SK-N-SH (cell line): ENCODE data around the gene CKM. TPM values are rescaled to one million over a fixed set of nuclear protein-coding genes. Genes with fewer than 3 reads are reported as not detected.

Experiments
- CTCF ChIA-PET: fragments of 300-600, 350-600 bp; formaldehyde crosslinking; extraction: SDS; loops from one replicate; lab custom pipeline; 2021; lab: Yijun Ruan, JAX
- POLR2A ChIA-PET: fragments of 350-600 bp; sonication (Branson Sonifier 250); formaldehyde crosslinking; extraction: SDS; loops from one replicate; lab custom pipeline; 2020; ENCODE audit warnings: antibody characterized with exemption, inconsistent platforms; lab: Yijun Ruan, JAX
- DNase-seq: peaks from one replicate; pipeline ENCODE4 v3.0.0; 2012
- H2AFZ ChIP-seq: fragments of 200-600 bp; sonication (generic); 2 replicates; pipeline ENCODE4 v1.8.1; 2016; ENCODE audit warnings: antibody characterized with exemption, mild to moderate bottlenecking, low read depth
- H3F3A ChIP-seq: fragments of 200-600 bp; sonication (generic); replicated peaks from 2 replicates; pipeline ENCODE3; 2016; ENCODE audit warnings: antibody characterized with exemption, mild to moderate bottlenecking; ENCODE audit not compliant: insufficient read depth
- H3K27ac ChIP-seq, 2 experiments: fragments of 200-500 bp in 1 of 2; fragments of 200-600 bp in 1 of 2; sonication (Bioruptor generic) in 1 of 2; sonication (generic), shearing (Covaris generic) in 1 of 2; 2 replicates each; pipeline versions ENCODE4 v1.5.1 to v1.6.1; 2014 to 2016; ENCODE audit warnings: low read depth in 2 of 2, inconsistent platforms in 1 of 2, low read length in 1 of 2, mild to moderate bottlenecking in 1 of 2, mixed read lengths in 1 of 2
- H3K27me3 ChIP-seq: fragments of 200-600 bp; sonication (generic), shearing (Covaris generic); 2 replicates; pipeline ENCODE4 v1.6.1; 2016; ENCODE audit warnings: mixed run types; ENCODE audit not compliant: insufficient read depth
- H3K36me3 ChIP-seq, 2 experiments: fragments of 200-500 bp in 1 of 2; fragments of 200-600 bp in 1 of 2; sonication (Bioruptor generic) in 1 of 2; sonication (generic) in 1 of 2; replicated peaks in 1 of 2; 2 replicates each; pipeline versions ENCODE3 to v1.5.1; 2014 to 2016; ENCODE audit warnings: low read length in 1 of 2, mild to moderate bottlenecking in 1 of 2; ENCODE audit not compliant: insufficient read depth in 2 of 2, control insufficient read depth in 1 of 2
- H3K4me1 ChIP-seq, 2 experiments: fragments of 200-500 bp in 1 of 2; fragments of 200-600 bp in 1 of 2; sonication (Bioruptor generic) in 1 of 2; sonication (generic), shearing (Covaris generic) in 1 of 2; 2 replicates each; pipeline versions ENCODE4 v1.5.1 to v1.6.1; 2014 to 2016; ENCODE audit warnings: low read depth in 1 of 2, low read length in 1 of 2, mixed run types in 1 of 2; ENCODE audit not compliant: insufficient read depth in 2 of 2, control insufficient read depth in 1 of 2
- H3K4me2 ChIP-seq: fragments of 200-600 bp; sonication (generic), shearing (Covaris generic); 2 replicates; pipeline ENCODE4 v1.6.1; 2017; ENCODE audit warnings: mixed run types
- H3K4me3 ChIP-seq, 2 experiments: fragments of 200-500 bp in 1 of 2; fragments of 200-600 bp in 1 of 2; sonication (Bioruptor generic) in 1 of 2; sonication (generic), shearing (Covaris generic) in 1 of 2; 2 replicates each; pipeline versions ENCODE4 v1.5.1 to v1.8.1; 2014 to 2016; ENCODE audit warnings: low read depth in 2 of 2, inconsistent platforms in 1 of 2, low read length in 1 of 2, mild to moderate bottlenecking in 1 of 2, mixed read lengths in 1 of 2, moderate library complexity in 1 of 2
- H3K79me2 ChIP-seq: fragments of 200-600 bp; sonication (generic); 2 replicates; pipeline ENCODE4 v1.8.1; 2017; ENCODE audit warnings: mild to moderate bottlenecking; ENCODE audit not compliant: insufficient read depth
- H3K9ac ChIP-seq: fragments of 200-600 bp; sonication (generic); 2 replicates; pipeline ENCODE4 v1.6.1; 2017; ENCODE audit warnings: mixed run types
- H3K9me2 ChIP-seq: fragments of 200-600 bp; sonication (generic); 2 replicates; pipeline ENCODE4 v1.6.1; 2017; ENCODE audit warnings: mixed run types
- H3K9me3 ChIP-seq: fragments of 200-600 bp; sonication (generic); 2 replicates; pipeline ENCODE4 v1.6.1; 2017; ENCODE audit warnings: mixed run types, mild to moderate bottlenecking, moderate library complexity
- H4K20me1 ChIP-seq: fragments of 200-600 bp; sonication (generic); 2 replicates; pipeline ENCODE4 v1.6.1; 2017; ENCODE audit warnings: mild to moderate bottlenecking, mixed run types; ENCODE audit not compliant: insufficient read depth
- CHD2 ChIP-seq: fragments of 150-350 bp; IDR thresholded peaks from 2 replicates; pipeline ENCODE4 v1.6.1; 2018; ENCODE audit warnings: low read length; ENCODE audit not compliant: partially characterized antibody
- CTCF ChIP-seq: fragments of 200-600 bp; sonication (generic); IDR thresholded peaks from 2 replicates; pipeline ENCODE4 v1.6.1; 2017; ENCODE audit warnings: antibody characterized with exemption, mild to moderate bottlenecking, moderate library complexity
- ELF1 ChIP-seq: IDR thresholded peaks from 2 replicates; pipeline ENCODE4 v1.4.0; 2012
- EZH2phosphoT487 ChIP-seq: fragments of 200-600 bp; sonication (generic); IDR thresholded peaks from 2 replicates; pipeline ENCODE4 v1.6.1; 2017; ENCODE audit warnings: low read depth, mixed run types, mild to moderate bottlenecking, antibody characterized with exemption, moderate library complexity, borderline replicate concordance
- FOXJ3 ChIP-seq: sonication (generic); formaldehyde crosslinking; IDR thresholded peaks from 2 replicates; pipeline ENCODE4 v1.5.1; 2020; ENCODE audit warnings: mild to moderate bottlenecking, missing genetic modification reagents
- GABPA ChIP-seq: IDR thresholded peaks from 2 replicates; pipeline ENCODE4 v1.4.0; 2012; ENCODE audit warnings: low read depth, mild to moderate bottlenecking
- GATA2 ChIP-seq: sonication (generic); formaldehyde crosslinking; IDR thresholded peaks from 2 replicates; pipeline ENCODE4 v1.5.0; 2020; ENCODE audit warnings: mild to moderate bottlenecking, missing genetic modification reagents
- MAX ChIP-seq: IDR thresholded peaks from 2 replicates; pipeline ENCODE4 v1.4.0; 2012; ENCODE audit warnings: low read depth
- NFIC ChIP-seq: IDR thresholded peaks from 2 replicates; pipeline ENCODE4 v1.4.0; 2012; ENCODE audit warnings: borderline replicate concordance
- NRF1 ChIP-seq: IDR thresholded peaks from 2 replicates; pipeline ENCODE4 v1.6.1; 2012; ENCODE audit warnings: low read depth, mild to moderate bottlenecking, low read length
- RAD21 ChIP-seq: IDR thresholded peaks from 2 replicates; pipeline ENCODE4 v1.6.1; 2012; ENCODE audit warnings: mild to moderate bottlenecking, low read length
- RCOR1 ChIP-seq: fragments of 150-350 bp; IDR thresholded peaks from 2 replicates; pipeline ENCODE4 v1.6.1; 2017; ENCODE audit warnings: antibody characterized with exemption, low read length
- RFX5 ChIP-seq: IDR thresholded peaks from 2 replicates; pipeline ENCODE4 v1.6.1; 2012; ENCODE audit warnings: mild to moderate bottlenecking, improper control_type of control experiment, low read length
- TAF1 ChIP-seq: IDR thresholded peaks from 2 replicates; pipeline ENCODE4 v1.6.1; 2012; ENCODE audit warnings: low read depth, mild to moderate bottlenecking, low read length, moderate library complexity, borderline replicate concordance
- TEAD4 ChIP-seq: IDR thresholded peaks from 2 replicates; pipeline ENCODE4 v1.4.0; 2012; ENCODE audit warnings: mild to moderate bottlenecking, borderline replicate concordance; ENCODE audit not compliant: insufficient read depth
- USF2 ChIP-seq: fragments of 150-350 bp; IDR thresholded peaks from 2 replicates; pipeline ENCODE4 v1.6.1; 2017; ENCODE audit warnings: antibody characterized with exemption, low read length, low read depth, borderline replicate concordance
- YY1 ChIP-seq: IDR thresholded peaks from 2 replicates; pipeline ENCODE4 v1.4.0; 2012; ENCODE audit warnings: low read depth, mild to moderate bottlenecking
- ZBTB33 ChIP-seq: IDR thresholded peaks from 2 replicates; pipeline ENCODE4 v1.4.0; 2012; ENCODE audit warnings: low read depth, borderline replicate concordance
- WGBS: methylation state at CpG from one replicate; pipeline ENCODE4 v1.1.6; 2017; ENCODE audit warnings: low lambda C conversion rate; 5-methylcytosine and 5-hydroxymethylcytosine counted together
- polyA plus RNA-seq, 3 experiments: library from polyadenylated mRNA; depleted of rRNA; stranded (reverse); fragments of >200 nt; gene quantifications; 2 replicates each; pipeline ENCODE4 v1.2.3, GENCODE V29; 2012

The CKM gene
- polyA plus RNA-seq, 1 of the 3 experiments (the other 2 are of a cell fraction): 0.05 TPM

- H3K9ac ChIP-seq: no peak overlapping the region
- H4K20me1 ChIP-seq: no peaks in the 10 kb centered on the region
- ChIA-PET CTCF (no interaction called here), POLR2A (no interaction called here)
- WGBS: 97% methylated on average over 10 of the region's 18 CpGs
- no peaks in the 10 kb centered on the region for H3K9me3 ChIP-seq
- no peak overlapping the region for H2AFZ ChIP-seq
- H3K79me2 ChIP-seq: no peaks in the 10 kb centered on the region
- H3K27ac ChIP-seq: no peak overlapping the region
- H3F3A ChIP-seq: peaks cover 5% of the 10 kb centered on the region
- H3K4me3 ChIP-seq: no peak overlapping the region
- no peaks in the 10 kb centered on the region for H3K27me3 ChIP-seq
- H3K4me2 ChIP-seq: no peak overlapping the region
- no peaks in the 10 kb centered on the region for H3K9me2 ChIP-seq
- DNase-seq: no peak
- peaks cover 0 to 19% of the 10 kb centered on the region in 2 experiments for H3K36me3 ChIP-seq
- H3K4me1 ChIP-seq: no peaks in the 10 kb centered on the region
- TF ChIP-seq CHD2: no peak
- no peak for TF ChIP-seq RAD21
- no peak for TF ChIP-seq GATA2 (CRISPR knock-in tag)
- no peak for TF ChIP-seq ELF1
- TF ChIP-seq EZH2phosphoT487: no peak
- TF ChIP-seq NRF1: no peak
- no peak for TF ChIP-seq ZBTB33
- TF ChIP-seq FOXJ3 (CRISPR knock-in tag): no peak
- TF ChIP-seq NFIC: no peak
- TF ChIP-seq MAX: no peak
- no peak for TF ChIP-seq YY1
- no peak for TF ChIP-seq RFX5
- no peak for TF ChIP-seq TEAD4
These were observed 25.0 kb downstream of the CKM start for GRCh38 chr19:45297674-45298073.

- TF ChIP-seq MAX (no peak), CTCF (no peak), USF2 (no peak), NFIC (no peak), RCOR1 (no peak), TAF1 (no peak), GABPA (no peak)
- H3F3A ChIP-seq: peaks cover 5% of the 10 kb centered on the region
- no peak overlapping the region for H3K9ac ChIP-seq
- H3K9me3 ChIP-seq: no peaks in the 10 kb centered on the region
- DNase-seq: no peak
- H3K4me2 ChIP-seq: no peak overlapping the region
- no peaks in the 10 kb centered on the region for H3K9me2 ChIP-seq
- H3K27me3 ChIP-seq: no peaks in the 10 kb centered on the region
- H4K20me1 ChIP-seq: no peaks in the 10 kb centered on the region
- H3K27ac ChIP-seq: no peak overlapping the region
- no peaks in the 10 kb centered on the region for H3K79me2 ChIP-seq
- H3K4me1 ChIP-seq: no peaks in the 10 kb centered on the region
- H3K4me3 ChIP-seq: no peak overlapping the region
- CTCF ChIA-PET: interaction anchor here (1.2 kb wide), 1 partner anchor 43 kb away, joined by 3 read pairs; no protein-coding TSS in a partner anchor
- peaks cover 0 to 30% of the 10 kb centered on the region in 2 experiments for H3K36me3 ChIP-seq
- H2AFZ ChIP-seq: no peak overlapping the region
- 100% methylated on average over 4 of the region's 4 CpGs for WGBS
- POLR2A ChIA-PET: no interaction called here
These were observed 26.3 kb downstream of the CKM start for GRCh38 chr19:45296355-45296754.
